ENCODE data around the gene BPIFB3. TPM values are rescaled to one million over a fixed set of nuclear protein-coding genes. Genes with fewer than 3 reads are reported as not detected.

Gene BPIFB3
- total and polyA plus RNA-seq, 2 of the 13 experiments (the other 11 are each of a cell fraction or from before 2014, with no cell fraction given): 0.09 TPM; not detected in 1

- TF ChIP-seq, protein P1, sequence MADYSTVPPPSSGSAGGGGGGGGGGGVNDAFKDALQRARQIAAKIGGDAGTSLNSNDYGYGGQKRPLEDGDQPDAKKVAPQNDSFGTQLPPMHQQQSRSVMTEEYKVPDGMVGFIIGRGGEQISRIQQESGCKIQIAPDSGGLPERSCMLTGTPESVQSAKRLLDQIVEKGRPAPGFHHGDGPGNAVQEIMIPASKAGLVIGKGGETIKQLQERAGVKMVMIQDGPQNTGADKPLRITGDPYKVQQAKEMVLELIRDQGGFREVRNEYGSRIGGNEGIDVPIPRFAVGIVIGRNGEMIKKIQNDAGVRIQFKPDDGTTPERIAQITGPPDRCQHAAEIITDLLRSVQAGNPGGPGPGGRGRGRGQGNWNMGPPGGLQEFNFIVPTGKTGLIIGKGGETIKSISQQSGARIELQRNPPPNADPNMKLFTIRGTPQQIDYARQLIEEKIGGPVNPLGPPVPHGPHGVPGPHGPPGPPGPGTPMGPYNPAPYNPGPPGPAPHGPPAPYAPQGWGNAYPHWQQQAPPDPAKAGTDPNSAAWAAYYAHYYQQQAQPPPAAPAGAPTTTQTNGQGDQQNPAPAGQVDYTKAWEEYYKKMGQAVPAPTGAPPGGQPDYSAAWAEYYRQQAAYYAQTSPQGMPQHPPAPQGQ (CRISPR knock-in tag; IDR thresholded peaks at IDR 0.05; ENCODE audit: borderline replicate concordance): 0 out of 2 replicates have a peak, but pooled peaks have one; percentile 10
- TF ChIP-seq ZSCAN29 (CRISPR knock-in tag; conservative IDR thresholded peaks at IDR 0.05) (peak; percentile 82; the same call in 1 of the 2 replicates), MTF2 (CRISPR knock-in tag; IDR thresholded peaks at IDR 0.05; ENCODE audit: borderline replicate concordance) (no peak), GPN1 (CRISPR knock-in tag; IDR thresholded peaks at IDR 0.05; ENCODE audit: borderline replicate concordance) (no peak), ZNF512 (CRISPR knock-in tag; IDR thresholded peaks at IDR 0.05) (peak; percentile 91; the same call in 1 of the 2 replicates), ZNF12 (CRISPR knock-in tag; IDR thresholded peaks at IDR 0.05) (no peak; the same call in 1 of the 2 replicates), ZNF629 (CRISPR knock-in tag; conservative IDR thresholded peaks at IDR 0.05) (0 out of 2 replicates have a peak, but pooled peaks have one; percentile 4), ZBTB7A (CRISPR knock-in tag; IDR thresholded peaks at IDR 0.05) (peak; percentile 73), ZNF768 (CRISPR knock-in tag; IDR thresholded peaks at IDR 0.05) (peak; percentile 3; the same call in 1 of the 2 replicates), ZNF207 (IDR thresholded peaks at IDR 0.05; ENCODE audit: borderline replicate concordance) (no peak), SP5 (CRISPR knock-in tag; IDR thresholded peaks at IDR 0.05; ENCODE audit: borderline replicate concordance, low read depth) (peak; percentile 44; the same call in 1 of the 2 replicates), ATF7 (IDR thresholded peaks at IDR 0.05) (no peak), ATF7 (CRISPR knock-in tag; IDR thresholded peaks at IDR 0.05) (peak; percentile 49), ZNF335 (CRISPR knock-in tag; IDR thresholded peaks at IDR 0.05) (peak; percentile 96), ZNF761 (CRISPR knock-in tag; conservative IDR thresholded peaks at IDR 0.05) (peak; percentile 96), ZNF841 (CRISPR knock-in tag; IDR thresholded peaks at IDR 0.05; ENCODE audit: borderline replicate concordance) (no peak), RBM39 (IDR thresholded peaks at IDR 0.05; ENCODE audit: low read depth, low read length, poor library complexity, severe bottlenecking) (no peak), ZNF225 (CRISPR knock-in tag; IDR thresholded peaks at IDR 0.05) (peak; percentile 5; the same call in 1 of the 2 replicates), NR2F6 (IDR thresholded peaks at IDR 0.05) (peak; percentile 83), NR2F6 (CRISPR knock-in tag; IDR thresholded peaks at IDR 0.05) (peak; percentile 82), ZIK1 (CRISPR knock-in tag; IDR thresholded peaks at IDR 0.05; ENCODE audit: borderline replicate concordance, low read depth) (peak; percentile 96; the same call in 1 of the 2 replicates), CBX5 (CRISPR knock-in tag; IDR thresholded peaks at IDR 0.05; ENCODE audit: borderline replicate concordance) (peak; percentile 78; the same call in 1 of the 2 replicates)
- TF ChIP-seq, protein P2, sequence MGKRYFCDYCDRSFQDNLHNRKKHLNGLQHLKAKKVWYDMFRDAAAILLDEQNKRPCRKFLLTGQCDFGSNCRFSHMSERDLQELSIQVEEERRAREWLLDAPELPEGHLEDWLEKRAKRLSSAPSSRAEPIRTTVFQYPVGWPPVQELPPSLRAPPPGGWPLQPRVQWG (CRISPR knock-in tag; IDR thresholded peaks at IDR 0.05; ENCODE audit: borderline replicate concordance, low read depth): peak; percentile 11; the same call in 1 of the 2 replicates
- TF ChIP-seq, protein P3, sequence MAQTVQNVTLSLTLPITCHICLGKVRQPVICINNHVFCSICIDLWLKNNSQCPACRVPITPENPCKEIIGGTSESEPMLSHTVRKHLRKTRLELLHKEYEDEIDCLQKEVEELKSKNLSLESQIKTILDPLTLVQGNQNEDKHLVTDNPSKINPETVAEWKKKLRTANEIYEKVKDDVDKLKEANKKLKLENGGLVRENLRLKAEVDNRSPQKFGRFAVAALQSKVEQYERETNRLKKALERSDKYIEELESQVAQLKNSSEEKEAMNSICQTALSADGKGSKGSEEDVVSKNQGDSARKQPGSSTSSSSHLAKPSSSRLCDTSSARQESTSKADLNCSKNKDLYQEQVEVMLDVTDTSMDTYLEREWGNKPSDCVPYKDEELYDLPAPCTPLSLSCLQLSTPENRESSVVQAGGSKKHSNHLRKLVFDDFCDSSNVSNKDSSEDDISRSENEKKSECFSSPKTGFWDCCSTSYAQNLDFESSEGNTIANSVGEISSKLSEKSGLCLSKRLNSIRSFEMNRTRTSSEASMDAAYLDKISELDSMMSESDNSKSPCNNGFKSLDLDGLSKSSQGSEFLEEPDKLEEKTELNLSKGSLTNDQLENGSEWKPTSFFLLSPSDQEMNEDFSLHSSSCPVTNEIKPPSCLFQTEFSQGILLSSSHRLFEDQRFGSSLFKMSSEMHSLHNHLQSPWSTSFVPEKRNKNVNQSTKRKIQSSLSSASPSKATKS (CRISPR knock-in tag; IDR thresholded peaks at IDR 0.05): no peak
Observed at GRCh38 chr20:33007376-33008335, 46.0 kb upstream of the BPIFB3 start, which contains the start of gene BPIFB2 (continued).
